H1 (cell line): ENCODE measurements around the gene RGS14. TPM values are rescaled to one million over a fixed set of nuclear protein-coding genes. Genes with fewer than 3 reads are reported as not detected.

Source experiments
- CTCF ChIA-PET: fragments of 300-600 bp; sonication (Branson Sonifier 250); formaldehyde crosslinking; loops from one replicate; lab custom pipeline; 2021; ENCODE audit not compliant: partially characterized antibody; lab: Charles Lee
- POLR2A ChIA-PET: fragments of 300-600 bp; sonication (Branson Sonifier 250); formaldehyde crosslinking; loops from one replicate; lab custom pipeline; 2021; ENCODE audit warnings: inconsistent platforms; ENCODE audit not compliant: partially characterized antibody; lab: Charles Lee
- DNase-seq, 2 experiments: peaks; one replicate each; pipeline versions ENCODE4 v3.0.0 to v3.0.0-alpha.2; 2010 to 2022; ENCODE audit warnings: low spot score in 2 of 2, low read depth in 1 of 2, mixed read lengths in 1 of 2
- FAIRE-seq: peaks from 2 replicates; lab custom pipeline; 2011; peaks lifted over from hg19 to GRCh38; lab: Jason Lieb, UNC
- H2AFZ ChIP-seq: 2 replicates; pipeline ENCODE4 v1.8.1; 2012; ENCODE audit warnings: low read length, inconsistent platforms
- H2AK5ac ChIP-seq: 2 replicates; pipeline ENCODE4 v1.6.1; 2013; ENCODE audit warnings: low read depth, low read length
- H2BK120ac ChIP-seq: replicated peaks from 2 replicates; pipeline ENCODE3; 2013; ENCODE audit warnings: low read depth, low read length, inconsistent platforms
- H2BK12ac ChIP-seq: 2 replicates; pipeline ENCODE4 v1.6.1; 2013; ENCODE audit warnings: low read depth, low read length
- H2BK15ac ChIP-seq: 2 replicates; pipeline ENCODE4 v1.6.1; 2013; ENCODE audit warnings: low read length
- H2BK20ac ChIP-seq: 2 replicates; pipeline ENCODE4 v1.6.1; 2013; ENCODE audit warnings: low read length
- H2BK5ac ChIP-seq: 2 replicates; pipeline ENCODE4 v1.6.1; 2013; ENCODE audit warnings: low read depth, low read length
- H3K14ac ChIP-seq: 2 replicates; pipeline ENCODE4 v1.6.1; 2013; ENCODE audit warnings: inconsistent platforms; ENCODE audit not compliant: insufficient read length
- H3K18ac ChIP-seq: 2 replicates; pipeline ENCODE4 v1.6.1; 2013; ENCODE audit warnings: low read length; ENCODE audit errors: extremely low read depth
- H3K23ac ChIP-seq: 2 replicates; pipeline ENCODE4 v1.6.1; 2013; ENCODE audit warnings: inconsistent platforms; ENCODE audit not compliant: insufficient read length
- H3K23me2 ChIP-seq: 2 replicates; pipeline ENCODE4 v1.6.1; 2013; ENCODE audit warnings: low read depth, low read length
- H3K27ac ChIP-seq: 2 replicates; pipeline ENCODE4 v1.6.1; 2011; ENCODE audit warnings: low read depth, low read length, inconsistent platforms
- H3K27me3 ChIP-seq, 4 experiments: replicated peaks in 1 of 4; 1 replicate in 1 of 4; 2 replicates in 3 of 4; pipeline versions ENCODE4 v1.6.1 to v1.8.1; 2011 to 2013; ENCODE audit warnings: low read length in 3 of 4, mild to moderate bottlenecking in 3 of 4, inconsistent platforms in 2 of 4, mixed read lengths in 2 of 4, moderate library complexity in 1 of 4; ENCODE audit not compliant: control insufficient read depth in 3 of 4, insufficient read depth in 3 of 4; ENCODE audit errors: extremely low read depth in 1 of 4
- H3K36me3 ChIP-seq, 4 experiments: 2 replicates each; pipeline versions ENCODE4 v1.6.1 to v1.8.1; 2011 to 2013; ENCODE audit warnings: mild to moderate bottlenecking in 4 of 4, low read length in 3 of 4, moderate library complexity in 2 of 4, control low read depth in 1 of 4, inconsistent platforms in 1 of 4; ENCODE audit not compliant: insufficient read depth in 4 of 4, control insufficient read depth in 2 of 4
- H3K4ac ChIP-seq: replicated peaks from 2 replicates; pipeline ENCODE3; 2013; ENCODE audit warnings: low read length, low read depth, mixed read lengths, inconsistent platforms; ENCODE audit not compliant: insufficient read length
- H3K4me1 ChIP-seq, 4 experiments: replicated peaks in 1 of 4; 1 replicate in 1 of 4; 2 replicates in 3 of 4; pipeline versions ENCODE4 v1.6.1 to v1.8.1; 2011 to 2013; ENCODE audit warnings: low read length in 3 of 4, inconsistent platforms in 2 of 4, mixed read lengths in 1 of 4; ENCODE audit not compliant: insufficient read depth in 4 of 4, control insufficient read depth in 3 of 4
- H3K4me2 ChIP-seq, 2 experiments: 2 replicates each; pipeline versions ENCODE4 v1.6.1 to v1.8.1; 2011 to 2013; ENCODE audit warnings: low read depth in 2 of 2, low read length in 2 of 2, control low read depth in 1 of 2, inconsistent platforms in 1 of 2, mild to moderate bottlenecking in 1 of 2; ENCODE audit not compliant: insufficient read depth in 1 of 2
- H3K4me3 ChIP-seq, 4 experiments: fragments of 200-600, 300-600 bp in 1 of 4; sonication (generic), shearing (Covaris generic), sonication (Bioruptor Twin) in 1 of 4; 2 replicates each; pipeline versions ENCODE4 v1.5.1 to v1.8.1; 2011 to 2016; ENCODE audit warnings: low read length in 4 of 4, low read depth in 3 of 4, control low read depth in 2 of 4, inconsistent platforms in 2 of 4, mild to moderate bottlenecking in 2 of 4, mixed read lengths in 1 of 4, moderate library complexity in 1 of 4; ENCODE audit not compliant: insufficient read depth in 2 of 4; ENCODE audit errors: extremely low read depth in 1 of 4
- H3K56ac ChIP-seq: replicated peaks from 2 replicates; pipeline ENCODE3; 2013; ENCODE audit warnings: low read depth, mild to moderate bottlenecking, mixed read lengths, low read length, inconsistent platforms; ENCODE audit not compliant: insufficient read length
- H3K79me1 ChIP-seq: 2 replicates; pipeline ENCODE4 v1.6.1; 2013; ENCODE audit warnings: low read depth, low read length, control low read depth
- H3K79me2 ChIP-seq, 2 experiments: 2 replicates each; pipeline versions ENCODE4 v1.6.1 to v1.8.1; 2012 to 2013; ENCODE audit warnings: low read length in 2 of 2, mild to moderate bottlenecking in 2 of 2, inconsistent platforms in 1 of 2; ENCODE audit not compliant: insufficient read depth in 2 of 2, control insufficient read depth in 1 of 2
- H3K9ac ChIP-seq, 4 experiments: replicated peaks in 1 of 4; 1 replicate in 1 of 4; 2 replicates in 3 of 4; pipeline versions ENCODE4 v1.6.1 to v1.8.1; 2011 to 2013; ENCODE audit warnings: low read depth in 3 of 4, low read length in 3 of 4, control low read depth in 2 of 4, mild to moderate bottlenecking in 2 of 4, moderate library complexity in 2 of 4, inconsistent platforms in 1 of 4; ENCODE audit errors: extremely low read depth in 1 of 4
- H3K9me3 ChIP-seq, 2 experiments: 2 replicates each; pipeline versions ENCODE4 v1.6.1 to v1.8.1; 2012 to 2013; ENCODE audit warnings: mild to moderate bottlenecking in 2 of 2, moderate library complexity in 2 of 2, control low read depth in 1 of 2, inconsistent platforms in 1 of 2, low read depth in 1 of 2, low read length in 1 of 2, mixed read lengths in 1 of 2; ENCODE audit not compliant: insufficient read depth in 2 of 2
- H4K20me1 ChIP-seq, 2 experiments: replicated peaks in 1 of 2; 2 replicates each; pipeline versions ENCODE3 to v1.8.1; 2011 to 2013; ENCODE audit warnings: inconsistent platforms in 2 of 2, low read length in 2 of 2, mild to moderate bottlenecking in 1 of 2; ENCODE audit not compliant: insufficient read depth in 2 of 2, control insufficient read depth in 1 of 2
- H4K5ac ChIP-seq: 2 replicates; pipeline ENCODE4 v1.6.1; 2013; ENCODE audit warnings: low read length, low read depth, mixed read lengths, inconsistent platforms; ENCODE audit not compliant: insufficient read length
- H4K8ac ChIP-seq: 2 replicates; pipeline ENCODE4 v1.8.0; 2013; ENCODE audit warnings: mild to moderate bottlenecking, moderate library complexity, low read length, inconsistent platforms; ENCODE audit not compliant: insufficient read depth; ENCODE audit errors: extremely low read depth
- H4K91ac ChIP-seq: replicated peaks from 2 replicates; pipeline ENCODE3; 2013; ENCODE audit warnings: low read length, mixed read lengths, inconsistent platforms; ENCODE audit not compliant: insufficient read length
- KDM1A ChIP-seq: fragments of 200-600, 300-600 bp; sonication (generic); IDR thresholded peaks from 2 replicates; pipeline ENCODE4 v1.7.1; 2016; ENCODE audit warnings: mild to moderate bottlenecking, low read length, borderline replicate concordance
- SAP30 ChIP-seq: fragments of 300-600 bp; sonication (generic); IDR thresholded peaks from 2 replicates; pipeline ENCODE4 v1.7.1; 2012; ENCODE audit warnings: low read length, moderate library complexity, mild to moderate bottlenecking, inconsistent platforms; ENCODE audit not compliant: insufficient read depth, insufficient replicate concordance
- TEAD4 ChIP-seq: IDR thresholded peaks from 2 replicates; pipeline ENCODE4 v1.6.1; 2012; ENCODE audit warnings: low read depth, low read length, inconsistent platforms, mixed read lengths
- WGBS, 2 experiments: shearing (Covaris generic) in 1 of 2; methylation state at CpG; one replicate each; pipeline versions ENCODE4 v1.1.6 to v1.1.7; 2013 to 2015; ENCODE audit warnings: low lambda C conversion rate in 2 of 2, mixed read lengths in 2 of 2, inconsistent platforms in 1 of 2, low coverage in 1 of 2, missing lambda C conversion rate in 1 of 2; ENCODE audit not compliant: insufficient replicate concordance in 2 of 2, insufficient coverage in 1 of 2, insufficient read length in 1 of 2; ENCODE audit errors: extremely low coverage in 1 of 2, missing lambda C conversion rate in 1 of 2; 5-methylcytosine and 5-hydroxymethylcytosine counted together
- polyA plus RNA-seq, 7 experiments: library from polyadenylated mRNA; depleted of rRNA in 3 of 7; stranded (reverse) in 5 of 7; unstranded in 2 of 7; fragments of >200 nt in 5 of 7; fragments of 200-250 nt in 2 of 7; gene quantifications; 1 replicate in 5 of 7; 2 replicates in 1 of 7; 4 replicates in 1 of 7; pipeline versions ENCODE4 v1.2.1 to v1.2.3, GENCODE V29; 2011 to 2013; ENCODE audit warnings: missing spikeins in 2 of 7, mixed read lengths in 2 of 7
- total RNA-seq: library from RNA; stranded (reverse); fragmentation: NEBNext Ultra II Directional; extraction: Animal tissue kit (Norgen Biotek cat#: 25700); gene quantifications from 2 replicates; pipeline ENCODE4 v1.2.1, GENCODE V29; 2021
- TF ChIP-seq, protein P1 (sequence below), 3 experiments: IDR thresholded peaks; 1 replicate in 2 of 3; 2 replicates in 1 of 3; pipeline versions ENCODE4 v1.5.1 to v1.6.1; 2011; ENCODE audit warnings: low read length in 3 of 3, mild to moderate bottlenecking in 3 of 3, inconsistent platforms in 2 of 3, low read depth in 1 of 3, moderate library complexity in 1 of 3; ENCODE audit not compliant: insufficient read depth in 1 of 3; ENCODE audit errors: control extremely low read depth in 1 of 3

Gene RGS14
- total and polyA plus RNA-seq, 2 of the 8 experiments (the other 6 are each of a cell fraction or from before 2014, with no cell fraction given) = 24.4 to 46.1 TPM

DNA sequence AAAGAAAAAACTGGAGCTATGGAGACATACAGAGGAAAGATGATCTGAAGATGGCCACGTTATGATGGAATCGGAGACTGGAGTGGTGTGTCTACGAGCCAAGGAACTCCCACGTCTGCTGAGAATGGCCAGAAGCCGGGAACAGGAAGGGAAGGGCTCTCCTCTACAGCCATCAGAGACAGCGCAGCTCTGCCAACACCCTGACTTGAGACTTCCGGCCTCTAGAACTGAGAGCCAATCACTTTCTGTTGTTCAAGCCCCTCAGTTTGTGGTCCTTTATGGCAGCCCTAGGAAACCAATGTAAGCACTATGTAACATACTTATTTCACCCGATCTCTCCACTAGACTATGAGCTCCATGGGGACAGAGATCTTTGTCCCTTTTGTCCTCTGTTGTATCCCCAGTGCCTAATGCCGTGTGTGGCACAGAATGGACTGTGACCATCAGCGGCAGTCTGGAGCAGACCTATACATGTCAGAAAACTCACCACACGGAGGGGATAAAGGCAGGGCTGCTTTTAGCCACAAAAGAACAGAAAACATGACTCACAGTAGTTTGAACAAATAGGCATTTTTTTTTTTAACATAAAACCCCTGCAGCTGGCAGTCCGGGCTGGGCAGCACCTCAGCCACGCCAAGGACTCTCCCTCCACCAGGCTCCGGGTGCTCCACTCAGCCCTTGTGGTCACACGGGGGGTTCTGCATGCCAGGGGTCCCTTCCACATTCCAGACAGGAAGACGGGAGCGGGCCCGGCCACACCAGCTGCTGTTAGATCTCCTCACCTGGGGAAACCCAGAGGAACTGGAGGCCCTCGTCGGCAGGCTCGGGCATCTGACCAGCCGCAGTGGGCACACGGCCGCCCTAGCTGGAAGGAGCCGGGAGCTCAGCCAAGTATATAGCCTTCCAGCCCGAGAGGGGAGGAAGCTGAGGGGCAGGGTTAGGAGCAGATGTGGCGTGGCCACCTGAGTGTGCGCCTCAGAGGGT, 29.9 kb upstream of the RGS14 start:
- H2BK120ac ChIP-seq = no peak overlapping the region
- FAIRE-seq (no peak), DNase-seq (no peak)
- POLR2A ChIA-PET = interaction anchor here (0.8 to 2.0 kb wide), 7 partner anchors 8 to 145 kb away, joined by 3 to 7 read pairs (median 4); partner anchors contain the start of gene LMAN2
- H3K4me2 ChIP-seq = no peak overlapping the region
- WGBS, 2 experiments = 90% methylated on average over 28 of the region's 28 CpGs; no CpG with 5 or more reads in 1 of the 2 experiments
- peaks cover 0 to 9% (median 4%) of the 10 kb centered on the region in 4 experiments; a peak in 5 of 8 replicates for H3K36me3 ChIP-seq
- H2BK20ac ChIP-seq = no peak overlapping the region
- peak overlapping the region; percentile 7 for H4K91ac ChIP-seq
- H3K79me1 ChIP-seq = no peaks in the 10 kb centered on the region
- H2BK12ac ChIP-seq = peak overlapping the region; percentile 27; the same call in 1 of the 2 replicates
- no peaks in the 10 kb centered on the region for H3K23me2 ChIP-seq
- H3K9me3 ChIP-seq = no peaks in the 10 kb centered on the region
- H3K9ac ChIP-seq = no peak overlapping the region
- no peak overlapping the region for H3K14ac ChIP-seq
- H3K79me2 ChIP-seq = no peaks in the 10 kb centered on the region
- H3K56ac ChIP-seq = no peak overlapping the region
- no peaks in the 10 kb centered on the region for H3K27me3 ChIP-seq
- no peak overlapping the region for H3K4me3 ChIP-seq
- no peak overlapping the region for H3K4ac ChIP-seq
- peaks cover 0 to 2% of the 10 kb centered on the region in 2 experiments for H4K20me1 ChIP-seq
- CTCF ChIA-PET = interaction anchor here (0.7 to 2.5 kb wide), 11 partner anchors 9 to 194 kb away, joined by 3 to 18 read pairs (median 4); partner anchors contain the start of gene LMAN2
- H3K23ac ChIP-seq = no peak overlapping the region
- peaks cover 0 to 7% (median 2%) of the 10 kb centered on the region in 4 experiments; a peak in 5 of 7 replicates for H3K4me1 ChIP-seq
- H4K5ac ChIP-seq = no peak overlapping the region
- no peak overlapping the region; the same call in 1 of the 2 replicates for H4K8ac ChIP-seq
- peak overlapping the region; percentile 27; the same call in 1 of the 2 replicates for H2BK5ac ChIP-seq
- no peak overlapping the region; the same call in 1 of the 2 replicates for H3K18ac ChIP-seq
- H2AFZ ChIP-seq = no peak overlapping the region
- H2BK15ac ChIP-seq = peak overlapping the region; percentile 29; the same call in 1 of the 2 replicates
- no peak overlapping the region; the same call in none of the 2 replicates for H2AK5ac ChIP-seq
- H3K27ac ChIP-seq = no peak overlapping the region
- TF ChIP-seq, protein P1, sequence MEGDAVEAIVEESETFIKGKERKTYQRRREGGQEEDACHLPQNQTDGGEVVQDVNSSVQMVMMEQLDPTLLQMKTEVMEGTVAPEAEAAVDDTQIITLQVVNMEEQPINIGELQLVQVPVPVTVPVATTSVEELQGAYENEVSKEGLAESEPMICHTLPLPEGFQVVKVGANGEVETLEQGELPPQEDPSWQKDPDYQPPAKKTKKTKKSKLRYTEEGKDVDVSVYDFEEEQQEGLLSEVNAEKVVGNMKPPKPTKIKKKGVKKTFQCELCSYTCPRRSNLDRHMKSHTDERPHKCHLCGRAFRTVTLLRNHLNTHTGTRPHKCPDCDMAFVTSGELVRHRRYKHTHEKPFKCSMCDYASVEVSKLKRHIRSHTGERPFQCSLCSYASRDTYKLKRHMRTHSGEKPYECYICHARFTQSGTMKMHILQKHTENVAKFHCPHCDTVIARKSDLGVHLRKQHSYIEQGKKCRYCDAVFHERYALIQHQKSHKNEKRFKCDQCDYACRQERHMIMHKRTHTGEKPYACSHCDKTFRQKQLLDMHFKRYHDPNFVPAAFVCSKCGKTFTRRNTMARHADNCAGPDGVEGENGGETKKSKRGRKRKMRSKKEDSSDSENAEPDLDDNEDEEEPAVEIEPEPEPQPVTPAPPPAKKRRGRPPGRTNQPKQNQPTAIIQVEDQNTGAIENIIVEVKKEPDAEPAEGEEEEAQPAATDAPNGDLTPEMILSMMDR (IDR thresholded peaks at IDR 0.05; ENCODE audit: control extremely low read depth in 1 of 3, insufficient read depth in 1 of 3, low read depth in 1 of 3, low read length in 3 of 3) = no peak
- TF ChIP-seq TEAD4 (0 out of 2 replicates have a peak, but pooled peaks have one; percentile 21), SAP30 (no peak), KDM1A (no peak)
